ENCODE results near the gene KCNJ12. TPM values are rescaled to one million over a fixed set of nuclear protein-coding genes. Genes with fewer than 3 reads are reported as not detected.
"Not testable (repeated sequence)": the region's sequence is repeated elsewhere in the genome, so short reads cannot be mapped to it uniquely, and the experiment has no call there.

Gene KCNJ12
- total and polyA plus RNA-seq, 2 of the 13 experiments (the other 11 are each of a cell fraction or from before 2014, with no cell fraction given): not detected

DNA sequence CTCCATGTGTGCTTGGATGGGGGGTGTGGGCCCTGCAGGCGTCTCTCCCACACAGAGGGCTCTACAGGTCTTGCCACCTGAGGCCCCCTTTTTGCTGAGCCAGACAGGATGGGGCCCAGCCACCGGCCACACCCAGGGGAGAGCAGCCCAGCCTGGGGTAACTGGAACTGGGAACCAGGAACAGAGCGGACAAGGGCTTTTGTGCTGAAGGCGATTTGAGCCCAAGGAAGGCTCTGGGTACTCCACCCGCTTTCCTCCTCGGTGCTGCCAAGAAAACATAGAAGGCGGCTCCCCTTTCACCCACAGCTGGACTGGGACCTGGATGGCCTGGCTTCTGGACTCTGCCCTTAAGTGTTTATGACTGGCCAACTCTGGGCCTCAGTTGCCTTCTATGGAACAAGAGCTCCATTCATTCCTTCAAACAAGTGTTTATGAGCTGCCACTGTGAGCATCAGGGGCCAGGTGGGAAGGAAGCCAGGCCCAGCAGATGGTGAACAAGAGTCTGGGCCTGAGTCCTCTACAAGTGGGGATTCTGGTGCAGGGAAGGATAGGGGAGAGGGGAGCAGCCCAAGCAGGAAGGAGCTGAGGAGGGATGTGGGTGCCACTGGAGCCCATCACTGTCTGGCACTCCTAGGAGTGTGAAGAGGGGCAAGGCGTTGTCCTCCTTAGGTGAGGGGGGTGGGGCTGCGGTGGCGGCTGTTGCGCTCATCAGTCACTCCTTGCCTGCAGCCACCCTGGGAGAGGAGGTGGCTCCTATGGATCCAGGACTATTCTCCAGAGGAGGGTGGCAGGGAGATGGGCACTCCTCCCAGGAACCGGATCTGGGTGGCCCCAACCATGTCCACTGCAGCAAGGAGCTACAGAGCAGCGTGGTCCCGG, 46.4 kb downstream of the KCNJ12 start:
- intact Hi-C loops (cut with micrococcal nuclease; ENCODE audit: unreplicated experiment); H2AFZ ChIP-seq (ENCODE audit: low read length); BruUV-seq (replicated peaks); H3K4me3 ChIP-seq (replicated peaks in 1 of 3; ENCODE audit: insufficient read depth in 1 of 3, low read depth in 2 of 3, low read length in 3 of 3); H3K4me2 ChIP-seq (ENCODE audit: low read depth, low read length); H3K9me3 ChIP-seq (ENCODE audit: low read length); DNase-seq (ENCODE audit: low spot score); ATAC-seq; H3K27ac ChIP-seq (ENCODE audit: extremely low read length, insufficient read depth, low read length); H3K79me2 ChIP-seq (ENCODE audit: insufficient read depth, low read length); H4K20me1 ChIP-seq (ENCODE audit: insufficient read depth, low read length); FAIRE-seq; H3K4me1 ChIP-seq (ENCODE audit: insufficient read depth, low read length); H3K9ac ChIP-seq (ENCODE audit: insufficient read depth, low read depth, low read length); POLR2A ChIA-PET; H3K36me3 ChIP-seq (replicated peaks in 1 of 2; ENCODE audit: control insufficient read depth in 1 of 2, insufficient read depth in 2 of 2, low read length in 2 of 2); CTCF ChIA-PET (ENCODE audit: low intra/inter-chr PET ratio, low total read pairs): not testable (repeated sequence)
- H3K27me3 ChIP-seq (ENCODE audit: control insufficient read depth in 1 of 2, insufficient read depth in 2 of 2, low read length in 2 of 2): peaks cover 5 to 27% of the 10 kb centered on the region in 2 experiments; a peak in 4 of 5 replicates
- WGBS (ENCODE audit: low lambda C conversion rate): 57% methylated on average over 11 of the region's 14 CpGs
- in situ Hi-C loops (cut with HindIII; ENCODE audit: extremely low pct_ligation_motif_present, low pct_unique_long_range_greater_than_20kb): loop anchor here (5.0 kb wide), 1 partner anchor 285 kb away; no protein-coding TSS in a partner anchor

DNA sequence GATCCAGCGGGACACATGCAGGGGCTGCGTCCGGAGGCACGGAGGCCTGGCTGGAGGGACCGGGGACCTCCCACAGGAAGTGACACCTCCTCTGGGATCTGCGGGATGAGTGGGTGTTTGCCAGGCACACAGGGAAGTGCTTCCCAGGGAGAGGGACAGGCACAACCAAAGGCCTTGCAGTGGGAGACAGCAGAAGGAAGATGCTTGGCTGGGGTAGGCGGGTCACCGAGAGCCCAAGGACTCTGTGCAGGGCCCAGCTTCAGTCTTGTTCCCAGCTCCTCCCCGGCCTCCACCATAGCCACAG, 47.0 kb downstream of the KCNJ12 start:
- intact Hi-C loops (cut with micrococcal nuclease; ENCODE audit: unreplicated experiment); H2AFZ ChIP-seq (ENCODE audit: low read length); POLR2A ChIA-PET; CTCF ChIA-PET (ENCODE audit: low intra/inter-chr PET ratio, low total read pairs); H3K27ac ChIP-seq (ENCODE audit: extremely low read length, insufficient read depth, low read length); H3K36me3 ChIP-seq (replicated peaks in 1 of 2; ENCODE audit: control insufficient read depth in 1 of 2, insufficient read depth in 2 of 2, low read length in 2 of 2); H3K9ac ChIP-seq (ENCODE audit: insufficient read depth, low read depth, low read length); FAIRE-seq; H4K20me1 ChIP-seq (ENCODE audit: insufficient read depth, low read length); H3K9me3 ChIP-seq (ENCODE audit: low read length); H3K4me3 ChIP-seq (replicated peaks in 1 of 3; ENCODE audit: insufficient read depth in 1 of 3, low read depth in 2 of 3, low read length in 3 of 3); H3K4me2 ChIP-seq (ENCODE audit: low read depth, low read length); DNase-seq (ENCODE audit: low spot score); H3K4me1 ChIP-seq (ENCODE audit: insufficient read depth, low read length); H3K79me2 ChIP-seq (ENCODE audit: insufficient read depth, low read length); ATAC-seq; BruUV-seq (replicated peaks): not testable (repeated sequence)
- in situ Hi-C loops (cut with HindIII; ENCODE audit: extremely low pct_ligation_motif_present, low pct_unique_long_range_greater_than_20kb): loop anchor here (5.0 kb wide), 1 partner anchor 284 kb away; no protein-coding TSS in a partner anchor
- H3K27me3 ChIP-seq (ENCODE audit: control insufficient read depth in 1 of 2, insufficient read depth in 2 of 2, low read length in 2 of 2): peaks cover 5 to 24% of the 10 kb centered on the region in 2 experiments; a peak in 4 of 5 replicates
- 19% methylated on average over 7 of the region's 9 CpGs for WGBS (ENCODE audit: low lambda C conversion rate)

DNA sequence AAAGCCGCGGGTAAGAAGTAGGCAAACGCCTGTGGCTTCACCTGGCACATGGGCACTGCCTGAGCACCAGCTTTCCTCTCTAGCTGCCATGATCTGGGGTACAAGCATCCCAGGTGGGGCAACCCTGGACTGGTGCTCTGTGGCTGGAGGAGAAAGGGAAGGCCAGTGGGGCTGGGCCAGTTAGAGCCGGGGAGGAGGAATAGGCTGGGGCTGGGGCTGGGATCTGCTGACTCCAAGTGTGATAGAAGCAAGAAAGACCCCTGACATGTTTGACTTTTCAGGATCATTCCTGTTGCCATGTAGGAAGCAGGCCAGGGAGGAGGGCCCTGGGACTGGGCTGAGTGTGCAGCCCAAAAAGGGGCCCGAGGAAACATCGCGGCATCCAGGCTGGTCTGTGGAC, 48.5 kb downstream of the KCNJ12 start:
- H3K4me2 ChIP-seq (ENCODE audit: low read depth, low read length); H3K79me2 ChIP-seq (ENCODE audit: insufficient read depth, low read length); POLR2A ChIA-PET; H3K9ac ChIP-seq (ENCODE audit: insufficient read depth, low read depth, low read length); CTCF ChIA-PET (ENCODE audit: low intra/inter-chr PET ratio, low total read pairs); intact Hi-C loops (cut with micrococcal nuclease; ENCODE audit: unreplicated experiment); H2AFZ ChIP-seq (ENCODE audit: low read length); H4K20me1 ChIP-seq (ENCODE audit: insufficient read depth, low read length); H3K4me3 ChIP-seq (replicated peaks in 1 of 3; ENCODE audit: insufficient read depth in 1 of 3, low read depth in 2 of 3, low read length in 3 of 3); BruUV-seq (replicated peaks); DNase-seq (ENCODE audit: low spot score); FAIRE-seq; H3K27ac ChIP-seq (ENCODE audit: extremely low read length, insufficient read depth, low read length); H3K9me3 ChIP-seq (ENCODE audit: low read length); ATAC-seq; H3K4me1 ChIP-seq (ENCODE audit: insufficient read depth, low read length); H3K36me3 ChIP-seq (replicated peaks in 1 of 2; ENCODE audit: control insufficient read depth in 1 of 2, insufficient read depth in 2 of 2, low read length in 2 of 2): not testable (repeated sequence)
- in situ Hi-C loops (cut with HindIII; ENCODE audit: extremely low pct_ligation_motif_present, low pct_unique_long_range_greater_than_20kb): loop anchor here (5.0 kb wide), 1 partner anchor 283 kb away; no protein-coding TSS in a partner anchor
- peaks cover 1 to 11% of the 10 kb centered on the region in 2 experiments; a peak in 2 of 5 replicates for H3K27me3 ChIP-seq (ENCODE audit: control insufficient read depth in 1 of 2, insufficient read depth in 2 of 2, low read length in 2 of 2)
- WGBS (ENCODE audit: low lambda C conversion rate): 38% methylated on average over 7 of the region's 7 CpGs

Measured in HepG2 (cell line).